Stimulated activated CD4-positive, alpha-beta T cell treated with anti-CD3 and anti-CD28 coated beads, Interleukin-15, amount 100 ng/mL, for 48 hours (primary cell): ENCODE results near the gene CD53.
A peak's percentile ranks its signal among the peaks of the same experiment; 100 is the strongest.
"Not testable (repeated sequence)": the region's sequence is repeated elsewhere in the genome, so short reads cannot be mapped to it uniquely, and the experiment has no call there.

Source experiments
- DNase-seq, 2 donors: peaks; one replicate each; pipeline ENCODE4 v3.0.0-alpha.2; 2020; ENCODE audit warnings: low read depth in 2 of 2

CD53 gene, protein sequence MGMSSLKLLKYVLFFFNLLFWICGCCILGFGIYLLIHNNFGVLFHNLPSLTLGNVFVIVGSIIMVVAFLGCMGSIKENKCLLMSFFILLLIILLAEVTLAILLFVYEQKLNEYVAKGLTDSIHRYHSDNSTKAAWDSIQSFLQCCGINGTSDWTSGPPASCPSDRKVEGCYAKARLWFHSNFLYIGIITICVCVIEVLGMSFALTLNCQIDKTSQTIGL

DNA sequence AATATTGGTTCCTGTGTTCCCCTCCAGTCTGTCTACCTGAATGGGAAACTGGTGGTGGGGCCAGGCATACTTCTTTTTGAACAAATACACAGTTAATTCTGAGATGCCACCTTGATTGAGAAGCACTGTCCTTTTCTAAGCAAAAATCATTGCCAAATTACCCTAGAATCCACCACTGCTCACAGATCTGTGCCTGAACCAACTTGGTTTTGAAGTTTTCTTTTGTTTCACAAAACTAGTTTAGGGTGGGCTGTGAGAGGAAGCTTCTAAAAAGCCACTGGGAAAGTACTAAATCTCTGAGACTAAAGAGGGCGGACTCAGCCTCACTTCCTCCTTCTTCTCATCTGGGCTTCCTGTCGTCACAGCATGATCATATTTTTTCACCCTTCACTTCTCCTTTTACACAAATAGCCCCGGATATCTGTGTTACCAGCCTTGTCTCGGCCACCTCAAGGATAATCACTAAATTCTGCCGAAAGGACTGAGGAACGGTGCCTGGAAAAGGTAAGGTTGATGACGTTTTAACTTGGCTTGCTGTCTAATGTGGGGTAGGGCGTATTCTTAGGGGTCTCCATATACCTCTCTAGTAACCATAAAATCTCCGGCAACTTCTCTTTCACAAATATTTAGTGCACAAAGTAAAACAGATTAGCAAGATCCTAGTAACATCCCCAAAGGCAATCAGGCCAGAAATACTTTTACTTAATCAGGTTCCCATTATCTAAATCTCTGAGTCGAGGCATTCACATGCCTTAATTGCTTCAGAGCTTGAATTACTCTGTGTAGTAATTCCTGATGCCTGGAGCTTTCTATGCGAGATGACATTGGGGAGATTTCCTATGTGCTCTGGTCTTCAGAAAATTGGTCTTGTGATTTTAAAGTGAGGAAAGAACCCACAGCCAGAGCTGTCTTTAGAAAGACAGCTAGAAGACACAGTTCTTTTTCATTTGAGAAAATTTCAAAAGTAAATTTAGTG lies at the start of gene CD53:
CD53 (plus strand) TSS at position 404 of the 976 bp plus-strand sequence. CDS start 18,261 bp downstream, outside the sequence.
- DNase-seq, result no peak

- no peak for DNase-seq
These were observed 48.8 kb upstream of the CD53 start for GRCh38 chr1:110824192-110824591.

DNA sequence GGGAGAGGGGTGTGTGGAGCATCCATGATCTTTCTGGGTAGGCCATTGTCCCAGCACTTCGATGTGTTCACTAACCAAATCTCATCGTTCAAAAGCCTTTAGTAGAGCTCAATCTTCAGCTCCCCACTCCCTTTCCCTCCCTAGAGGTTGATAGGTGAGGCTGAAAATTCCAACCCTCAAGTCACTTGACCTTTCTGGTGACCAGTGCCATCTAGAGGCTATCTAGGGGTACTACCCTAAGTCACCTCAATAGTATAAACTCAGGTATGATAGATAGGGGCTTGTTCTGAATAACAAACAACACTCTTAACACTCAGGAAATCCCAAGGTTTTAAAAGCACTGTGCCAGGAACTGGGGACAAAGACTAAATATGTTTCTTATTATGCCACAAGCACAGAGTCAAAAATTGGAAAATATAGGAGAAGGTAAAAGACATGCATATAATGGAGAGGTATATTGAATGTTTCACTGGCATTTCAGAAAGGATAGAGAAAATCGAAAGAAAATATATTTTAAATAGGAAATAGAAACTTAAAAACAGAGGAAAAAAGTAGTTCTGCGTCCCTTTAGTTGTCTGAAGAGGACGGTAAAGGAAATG lies 42.9 kb upstream of the CD53 start:
- peak in 1 of 2 donors; percentile 2 for DNase-seq

- DNase-seq, result not testable (repeated sequence)
These were observed 39.2 kb upstream of the CD53 start for GRCh38 chr1:110833779-110834178.

DNA sequence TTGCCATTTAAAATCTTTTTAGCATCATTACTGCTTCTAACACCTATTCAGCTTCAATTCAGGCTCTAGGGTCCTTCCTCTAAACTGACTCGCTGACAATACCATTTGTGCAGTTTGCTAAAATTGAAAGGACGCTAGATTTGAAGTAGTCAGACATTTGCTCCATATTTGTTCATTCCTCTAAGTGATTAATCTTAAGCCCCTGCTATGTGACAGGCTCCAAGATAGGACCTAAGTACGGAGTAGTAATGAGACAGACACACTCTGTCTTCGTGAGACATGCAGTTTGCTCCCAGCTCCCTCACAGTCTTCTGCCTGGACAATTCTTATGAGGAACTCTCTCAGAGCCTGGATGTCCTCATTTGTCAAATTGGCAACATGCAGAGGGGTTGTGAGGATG lies 26.1 kb upstream of the CD53 start:
- no peak for DNase-seq

DNA sequence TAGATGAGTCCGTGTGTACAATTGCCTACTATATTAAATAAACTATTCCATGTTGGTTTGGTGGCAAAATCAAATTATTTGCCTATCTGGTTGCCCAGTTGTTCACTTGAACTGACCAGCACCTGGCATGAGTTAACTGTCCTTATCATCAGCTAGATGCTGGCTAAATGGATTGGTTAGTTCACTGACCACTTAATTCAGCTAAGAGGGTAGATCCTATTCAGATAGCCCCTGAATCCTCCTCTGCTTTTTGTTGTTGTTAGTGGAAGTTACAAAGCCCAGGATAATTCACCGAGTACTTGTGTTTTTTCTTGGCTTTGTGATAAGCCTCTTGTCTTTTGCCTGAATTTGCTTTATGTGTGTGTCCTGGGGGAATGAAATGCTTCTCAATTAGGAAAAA lies 22.8 kb upstream of the CD53 start:
- no peak for DNase-seq

DNA sequence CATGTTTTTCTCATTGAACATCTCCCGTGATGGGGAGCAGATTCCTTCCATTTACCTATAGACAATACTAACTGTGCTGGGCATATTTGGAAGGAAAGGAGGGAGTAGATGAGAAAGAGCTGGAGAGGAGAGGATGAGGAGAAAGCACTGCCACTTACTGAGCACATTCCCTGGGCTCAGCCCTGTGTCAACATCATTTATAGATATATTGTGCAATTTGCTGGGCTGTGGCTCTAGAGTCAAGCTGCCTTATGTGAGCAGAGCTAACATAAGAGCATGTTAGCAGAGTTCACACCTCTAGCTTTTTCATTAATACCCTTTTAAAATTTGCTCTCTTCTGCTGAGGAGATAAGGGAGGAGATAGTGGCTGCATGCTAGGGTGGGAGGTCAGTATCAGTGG lies 22.3 kb upstream of the CD53 start:
- DNase-seq, result no peak

- no peak for DNase-seq
These were observed 19.8 kb upstream of the CD53 start for GRCh38 chr1:110853135-110853534.

GRCh38 chr1:110856410-110856809 lies 16.5 kb upstream of the CD53 start:
- DNase-seq, result no peak

DNA sequence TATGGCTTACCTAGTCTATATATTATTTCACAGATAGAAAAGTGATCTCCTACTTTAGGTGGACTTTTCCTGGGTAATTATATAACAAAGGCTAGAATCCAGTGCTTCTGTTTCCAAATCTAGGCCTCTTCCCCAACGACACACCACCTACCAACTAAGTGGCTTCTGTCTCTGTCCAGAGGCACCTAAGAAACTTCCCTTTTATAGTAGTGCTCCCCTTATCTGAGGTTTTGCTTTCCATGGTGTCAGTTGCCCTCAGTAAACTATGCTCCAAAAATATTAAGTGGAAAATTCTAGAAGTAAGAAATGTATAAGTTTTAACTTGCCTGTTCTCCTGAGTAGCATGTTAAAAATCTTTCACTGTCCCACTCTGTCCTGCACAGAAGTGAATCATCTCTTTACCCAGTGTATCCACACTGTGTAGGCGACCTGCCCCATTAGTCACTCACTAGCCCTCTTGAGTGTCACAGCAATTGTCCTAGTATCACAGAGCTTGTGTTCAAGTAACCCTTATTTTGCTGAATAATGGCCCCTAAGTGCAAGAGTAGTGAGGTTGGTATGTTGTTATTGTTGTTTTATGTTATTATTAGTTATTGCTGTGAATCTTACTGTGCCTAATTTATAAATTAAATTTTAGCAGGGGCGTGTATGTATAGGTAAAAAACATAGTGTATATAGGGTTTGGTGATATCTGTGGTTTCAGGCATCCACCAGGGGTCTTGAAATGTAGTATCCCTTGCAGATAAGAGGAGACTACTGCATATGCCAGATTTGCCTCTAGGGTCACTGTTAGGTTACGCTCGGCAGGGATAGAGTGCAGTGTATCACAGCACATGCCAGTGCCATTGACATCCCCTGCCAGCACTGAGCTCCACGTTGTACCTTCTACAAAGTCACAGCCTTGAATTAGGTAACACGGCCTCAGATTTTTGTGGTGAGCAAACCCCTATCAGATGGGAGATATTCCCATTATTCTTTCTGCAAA lies 14.7 kb upstream of the CD53 start:
- DNase-seq, result no peak

DNA sequence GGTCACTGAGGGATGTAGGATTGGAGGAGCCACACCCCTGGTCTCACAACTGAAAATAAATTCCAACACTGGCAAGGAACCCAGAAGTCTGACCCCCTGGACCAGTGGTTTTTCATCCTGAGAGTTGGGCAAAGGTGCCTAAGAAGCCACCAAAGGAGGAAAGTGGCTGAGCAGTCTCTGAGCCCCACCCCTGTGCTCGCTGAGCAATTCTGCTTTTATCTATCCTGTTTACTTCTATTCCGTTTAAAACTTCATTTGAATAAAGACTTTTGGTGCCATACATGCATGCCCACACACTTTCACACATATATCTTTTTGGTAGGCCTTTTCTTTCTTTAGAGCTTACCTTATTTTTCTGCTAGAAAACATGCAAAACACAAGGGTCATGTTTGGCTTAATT lies 13.9 kb upstream of the CD53 start:
- DNase-seq, result no peak

DNA sequence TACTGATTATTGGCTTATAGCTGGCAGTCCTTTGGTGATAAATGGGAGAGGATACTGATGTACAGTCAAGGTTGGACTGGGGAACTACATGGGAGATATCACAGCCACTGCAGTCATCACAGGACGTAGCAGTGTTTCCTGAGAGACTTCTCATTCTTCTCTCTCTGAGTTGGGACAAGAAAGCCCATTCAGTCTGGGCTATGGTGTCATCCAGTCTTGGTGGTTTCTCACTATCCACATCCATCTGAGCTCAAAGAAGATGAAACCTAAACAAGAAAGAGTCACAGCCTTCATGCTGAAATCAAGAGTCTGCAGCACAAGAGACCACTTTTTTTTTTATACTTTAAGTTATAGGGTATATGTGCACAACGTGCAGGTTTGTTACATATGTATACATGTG lies 12.8 kb upstream of the CD53 start:
- DNase-seq, result no peak

DNA sequence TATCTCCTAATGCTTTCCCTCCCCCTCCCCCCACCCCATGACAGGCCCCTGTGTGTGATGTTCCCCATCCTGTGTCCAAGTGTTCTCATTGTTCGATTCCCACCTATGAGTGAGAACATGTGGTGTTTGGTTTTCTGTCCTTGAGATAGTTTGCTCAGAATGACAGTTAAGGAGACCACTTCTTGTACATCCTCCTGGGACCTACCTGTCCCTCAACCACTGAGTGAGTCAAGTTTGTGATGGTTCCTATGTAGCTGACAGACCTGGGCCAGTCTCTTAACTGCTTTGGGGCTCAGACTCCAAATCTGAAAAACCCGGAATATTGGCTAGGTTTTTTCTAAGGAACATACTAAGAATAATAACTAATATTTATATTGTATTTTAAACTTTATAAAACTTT lies 12.3 kb upstream of the CD53 start:
- DNase-seq, result not testable (repeated sequence)

GRCh38 chr1:110861942-110862341 lies 11.0 kb upstream of the CD53 start:
- DNase-seq, result not testable (repeated sequence)

- DNase-seq, result no peak
These were observed 8.7 kb upstream of the CD53 start for GRCh38 chr1:110864287-110864686.

DNA sequence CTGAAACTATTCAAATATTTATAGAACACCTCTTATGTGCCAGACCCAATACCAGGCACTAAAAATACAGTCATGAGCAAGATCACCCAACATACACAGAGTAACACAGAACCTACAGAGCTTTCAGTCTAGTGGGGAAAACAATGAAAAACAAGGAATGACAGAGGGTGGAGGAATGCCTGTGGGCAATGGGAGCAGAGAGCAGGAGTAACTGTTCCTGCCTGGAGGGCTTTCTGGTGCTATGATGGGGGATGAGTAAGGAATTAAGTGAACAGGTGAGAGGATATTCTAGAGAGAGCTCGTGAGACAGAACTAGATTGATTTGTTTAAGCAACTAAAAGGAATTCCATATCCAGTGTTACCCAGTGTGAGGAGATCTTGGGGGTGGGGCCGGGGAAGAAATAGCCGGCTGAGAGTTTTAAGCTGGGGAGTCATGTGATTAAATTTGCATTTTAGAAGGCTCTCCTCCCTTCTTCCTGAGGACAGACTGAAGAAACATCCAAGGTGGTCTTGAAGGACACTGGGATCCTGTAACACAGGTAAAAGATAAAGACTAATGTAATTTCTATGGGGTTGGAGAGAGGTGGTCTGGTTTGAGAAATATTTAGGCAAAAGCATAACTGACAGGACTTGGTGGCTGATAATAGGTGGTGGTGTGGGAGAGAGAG lies 2.1 kb upstream of the CD53 start:
- no peak for DNase-seq

GRCh38 chr1:110872366-110872744 lies 593 bp upstream of the CD53 start:
- DNase-seq, result no peak

DNA sequence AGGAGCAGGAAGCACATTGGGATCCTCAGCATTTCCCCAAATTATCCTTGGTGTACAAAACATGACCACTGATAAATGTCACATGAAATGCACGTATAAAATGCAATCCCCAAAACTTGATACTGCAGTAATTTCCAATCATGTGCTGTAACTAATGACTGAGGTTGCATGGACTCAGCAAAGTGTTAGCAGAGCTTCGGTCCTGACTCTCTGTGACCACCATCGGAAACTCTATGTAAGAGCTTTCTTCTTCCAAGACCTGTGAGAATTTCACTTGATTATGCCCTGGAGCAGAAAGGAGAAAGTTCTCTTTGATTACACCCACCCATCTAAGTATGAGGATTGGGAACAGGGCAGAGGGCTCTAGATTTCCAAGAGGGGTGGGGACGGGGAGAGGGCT lies 908 bp downstream of the CD53 start:
- no peak for DNase-seq

DNA sequence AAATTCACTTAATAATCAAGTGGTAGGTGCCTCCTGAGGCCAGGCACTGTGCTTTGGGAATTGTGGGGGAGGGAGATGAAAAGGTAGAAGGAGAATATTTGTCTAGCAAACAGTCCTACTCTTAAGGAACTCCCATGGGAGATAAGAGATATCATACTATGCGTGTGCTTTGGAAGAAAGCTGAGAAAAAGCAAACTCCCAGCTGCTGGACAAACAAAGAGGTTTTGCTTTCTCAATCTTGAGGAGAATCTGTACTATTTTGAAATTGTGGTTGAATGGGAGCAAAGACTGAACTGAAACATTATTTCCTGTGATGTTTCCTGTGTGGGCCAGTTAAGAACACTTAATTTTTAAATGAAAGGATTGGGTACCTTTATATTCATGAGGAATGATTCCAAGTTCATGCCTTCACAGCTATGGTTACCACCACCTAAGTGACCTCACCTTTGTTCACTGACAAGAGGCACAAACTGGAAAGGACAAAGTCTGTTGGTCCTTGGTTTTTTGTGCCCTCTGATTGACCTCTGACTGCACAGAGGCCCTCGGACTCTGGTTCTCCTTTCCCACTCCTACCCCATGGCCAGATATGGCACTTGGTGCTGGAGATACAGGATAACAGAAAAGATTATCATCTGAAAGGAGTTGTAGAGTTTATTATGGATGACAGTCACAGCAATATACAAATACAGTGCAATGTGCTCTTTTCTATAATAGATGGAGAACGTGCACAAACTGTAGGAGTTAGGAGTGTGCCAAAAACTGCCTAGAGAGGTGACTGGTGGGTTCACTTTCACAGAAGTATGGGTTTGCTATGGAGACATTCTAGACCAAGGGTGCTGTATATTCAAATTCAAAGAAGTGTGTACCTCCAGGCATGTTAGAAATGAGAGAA lies 1.6 kb downstream of the CD53 start:
- DNase-seq, result no peak

DNA sequence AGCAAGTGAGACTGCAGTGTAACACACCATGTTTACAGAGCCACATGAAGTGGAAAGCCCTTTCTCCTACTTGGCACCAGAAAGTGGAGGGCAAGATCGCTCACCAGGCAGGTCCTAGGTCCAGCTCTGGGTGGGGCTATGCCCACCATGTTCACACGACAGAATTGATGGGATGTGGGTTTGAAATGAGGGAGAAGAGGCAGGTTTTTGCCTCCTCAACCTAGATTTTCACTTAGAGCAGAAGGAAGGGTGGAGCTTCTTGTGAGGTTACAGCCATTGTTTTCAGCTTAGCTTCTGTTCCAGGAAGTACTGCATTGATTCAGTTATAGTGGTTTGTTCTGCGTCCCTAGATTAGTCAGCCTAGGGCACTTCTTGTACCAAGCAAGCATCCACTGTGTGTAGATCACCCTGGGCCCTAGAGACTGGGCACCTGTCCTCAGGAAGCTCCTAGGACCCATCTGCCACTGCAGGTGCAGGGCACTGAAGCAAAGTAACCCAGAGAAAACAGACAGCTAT lies 2.3 kb downstream of the CD53 start:
- peak in 1 of 2 donors; percentile 27 for DNase-seq
